ENCODE data around the gene MT1X. TPM values are rescaled to one million over a fixed set of nuclear protein-coding genes. Genes with fewer than 3 reads are reported as not detected.

MT1X gene
- total RNA-seq, 1 experiment from 2014 or later = 74.3 TPM

GRCh38 chr16:56686758-56687157 lies 4.5 kb downstream of the MT1X start:
- DNase-seq (ENCODE audit: low spot score) = no peak
- Histone ChIP-seq H3K27me3 (replicated peaks; ENCODE audit: insufficient read depth, low read depth, low read length, poor library complexity) (no peaks in the 10 kb centered on the region), H3K4me1 (ENCODE audit: insufficient read depth, low read length, poor library complexity, severe bottlenecking) (peaks cover 6% of the 10 kb centered on the region), H3K36me3 (ENCODE audit: insufficient read depth, low read length, poor library complexity, severe bottlenecking) (no peaks in the 10 kb centered on the region), H3K9me3 (ENCODE audit: low read depth, low read length, poor library complexity, severe bottlenecking) (no peaks in the 10 kb centered on the region), H3K4me3 (ENCODE audit: low read depth, low read length, poor library complexity, severe bottlenecking) (no peak overlapping the region), H3K27ac (ENCODE audit: low read depth, low read length, poor library complexity, severe bottlenecking) (no peak overlapping the region)
- intact Hi-C loops (cut with micrococcal nuclease; ENCODE audit: unreplicated experiment) = no loop called here
- POLR2A ChIA-PET (ENCODE audit: low non-redundant PET) = no interaction called here
- no peak for TF ChIP-seq EZH2 (IDR thresholded peaks at IDR 0.05; ENCODE audit: borderline replicate concordance, low read depth, low read length, poor library complexity, severe bottlenecking)
- TF ChIP-seq CTCF (conservative IDR thresholded peaks at IDR 0.05; ENCODE audit: low read depth, low read length) = no peak
- CTCF ChIA-PET = no interaction called here
- no TSS peak for BruUV-seq (replicated peaks)

DNA sequence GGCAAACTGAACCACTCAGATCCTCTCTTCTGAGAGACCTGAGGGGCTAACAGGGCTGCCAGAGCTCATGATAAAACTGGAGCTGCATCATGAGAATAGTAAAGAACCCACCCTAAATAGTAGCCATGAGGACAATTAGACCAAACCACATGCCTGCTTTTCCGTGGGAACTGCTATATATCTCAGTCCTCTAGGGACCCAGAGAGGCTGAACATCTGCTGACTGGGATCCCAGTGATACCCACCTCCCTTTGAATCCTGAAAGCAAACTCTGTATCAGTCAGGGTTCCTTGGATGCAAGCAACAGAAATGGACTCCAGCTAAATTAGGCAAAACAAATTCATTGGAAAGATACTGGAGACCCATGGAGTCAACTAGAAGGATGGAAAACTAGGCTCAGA lies 6.5 kb downstream of the MT1X start:
- H3K27ac ChIP-seq (ENCODE audit: low read depth, low read length, poor library complexity, severe bottlenecking) = no peak overlapping the region
- intact Hi-C loops (cut with micrococcal nuclease; ENCODE audit: unreplicated experiment) = no loop called here
- ChIA-PET CTCF (no interaction called here), POLR2A (ENCODE audit: low non-redundant PET) (no interaction called here)
- no peak overlapping the region for H3K4me3 ChIP-seq (ENCODE audit: low read depth, low read length, poor library complexity, severe bottlenecking)
- no peaks in the 10 kb centered on the region for H3K36me3 ChIP-seq (ENCODE audit: insufficient read depth, low read length, poor library complexity, severe bottlenecking)
- no peaks in the 10 kb centered on the region for H3K9me3 ChIP-seq (ENCODE audit: low read depth, low read length, poor library complexity, severe bottlenecking)
- no TSS peak for BruUV-seq (replicated peaks)
- H3K27me3 ChIP-seq (replicated peaks; ENCODE audit: insufficient read depth, low read depth, low read length, poor library complexity) = no peaks in the 10 kb centered on the region
- no peak for TF ChIP-seq EZH2 (IDR thresholded peaks at IDR 0.05; ENCODE audit: borderline replicate concordance, low read depth, low read length, poor library complexity, severe bottlenecking)
- no peak for TF ChIP-seq CTCF (conservative IDR thresholded peaks at IDR 0.05; ENCODE audit: low read depth, low read length)
- DNase-seq (ENCODE audit: low spot score) = peak; percentile 40
- peaks cover 6% of the 10 kb centered on the region for H3K4me1 ChIP-seq (ENCODE audit: insufficient read depth, low read length, poor library complexity, severe bottlenecking)

DNA sequence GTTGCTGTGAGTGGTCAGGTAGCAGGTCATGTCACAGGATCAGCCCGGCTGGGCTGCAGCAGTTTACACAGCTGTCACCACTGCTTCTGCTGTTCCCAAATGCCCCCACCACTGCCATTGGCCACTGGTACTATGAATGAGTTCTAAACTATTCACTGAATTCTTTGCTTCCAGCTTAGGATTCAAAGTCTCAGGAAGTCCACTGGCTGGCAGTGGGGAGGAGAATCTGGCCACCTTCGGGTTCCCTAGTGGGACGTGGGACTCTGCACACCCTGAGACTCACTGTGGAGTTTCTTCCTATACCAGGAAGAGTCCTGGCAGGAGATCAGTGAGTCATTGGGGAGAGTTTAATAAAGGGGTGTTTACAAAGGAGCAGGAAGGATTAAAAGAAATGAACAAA lies 6.9 kb downstream of the MT1X start:
- no peaks in the 10 kb centered on the region for H3K27me3 ChIP-seq (replicated peaks; ENCODE audit: insufficient read depth, low read depth, low read length, poor library complexity)
- no peak for TF ChIP-seq EZH2 (IDR thresholded peaks at IDR 0.05; ENCODE audit: borderline replicate concordance, low read depth, low read length, poor library complexity, severe bottlenecking)
- TF ChIP-seq CTCF (conservative IDR thresholded peaks at IDR 0.05; ENCODE audit: low read depth, low read length) = no peak
- intact Hi-C loops (cut with micrococcal nuclease; ENCODE audit: unreplicated experiment) = no loop called here
- peaks cover 6% of the 10 kb centered on the region for H3K4me1 ChIP-seq (ENCODE audit: insufficient read depth, low read length, poor library complexity, severe bottlenecking)
- ChIA-PET POLR2A (ENCODE audit: low non-redundant PET) (no interaction called here), CTCF (no interaction called here)
- no peak overlapping the region for H3K4me3 ChIP-seq (ENCODE audit: low read depth, low read length, poor library complexity, severe bottlenecking)
- H3K27ac ChIP-seq (ENCODE audit: low read depth, low read length, poor library complexity, severe bottlenecking) = no peak overlapping the region
- H3K36me3 ChIP-seq (ENCODE audit: insufficient read depth, low read length, poor library complexity, severe bottlenecking) = no peaks in the 10 kb centered on the region
- peak; percentile 58 for DNase-seq (ENCODE audit: low spot score)
- no peaks in the 10 kb centered on the region for H3K9me3 ChIP-seq (ENCODE audit: low read depth, low read length, poor library complexity, severe bottlenecking)
- BruUV-seq (replicated peaks) = no TSS peak
